ENCODE measurements around the gene HOXD4. TPM values are rescaled to one million over a fixed set of nuclear protein-coding genes. Genes with fewer than 3 reads are reported as not detected.

The HOXD4 gene
- total RNA-seq, 1 experiment from 2014 or later = 0.61 TPM

GRCh38 chr2:176156301-176156806, 5.0 kb downstream of the HOXD4 start:
- intact Hi-C loops (cut with micrococcal nuclease) = no loop called here
- no peaks in the 10 kb centered on the region for H3K79me2 ChIP-seq (ENCODE audit: insufficient read depth, low read length)
- no peaks in the 10 kb centered on the region for H3K9me2 ChIP-seq (ENCODE audit: insufficient read depth)
- ChIA-PET CTCF (no interaction called here), POLR2A (no interaction called here), RAD21 (ENCODE audit: low non-redundant PET in 1 of 2, low total read pairs in 2 of 2, uncharacterized antibody in 2 of 2, unreplicated experiment in 2 of 2) (no interaction called here)
- H3K9ac ChIP-seq (ENCODE audit: low read length) = no peak overlapping the region
- H3K4me1 ChIP-seq (ENCODE audit: control insufficient read depth in 1 of 2, insufficient read depth in 2 of 2, low read length in 2 of 2) = no peaks in the 10 kb centered on the region
- no peaks in the 10 kb centered on the region for H3K9me3 ChIP-seq (ENCODE audit: control insufficient read depth in 1 of 2, insufficient read depth in 1 of 2, low read depth in 1 of 2, low read length in 2 of 2)
- no peak overlapping the region for H3K27ac ChIP-seq (ENCODE audit: low read depth, low read length)
- DNase-seq (ENCODE audit: low read depth, low spot score) (no peak), ATAC-seq (no peak)
- no peaks in the 10 kb centered on the region for H4K20me1 ChIP-seq (ENCODE audit: insufficient read depth)
- no peaks in the 10 kb centered on the region for H3K36me3 ChIP-seq (ENCODE audit: control insufficient read depth in 1 of 2, insufficient read depth in 2 of 2, low read length in 2 of 2)
- H3K4me2 ChIP-seq (ENCODE audit: low read length) = no peak overlapping the region
- H2AFZ ChIP-seq (ENCODE audit: low read depth, low read length, poor library complexity, severe bottlenecking) = no peak overlapping the region
- no TSS peak for BruUV-seq (replicated peaks)
- H3K4me3 ChIP-seq (replicated peaks in 1 of 2; ENCODE audit: low read depth in 1 of 2, low read length in 2 of 2) = no peak overlapping the region
- TF ChIP-seq RAD21 (IDR thresholded peaks at IDR 0.05; ENCODE audit: low read depth) (no peak), EZH2 (IDR thresholded peaks at IDR 0.05) (no peak), EGR1 (IDR thresholded peaks at IDR 0.05; ENCODE audit: low read depth) (no peak), ZFX (IDR thresholded peaks at IDR 0.05) (no peak), TCF7L2 (IDR thresholded peaks at IDR 0.05; ENCODE audit: borderline replicate concordance, extremely low read depth, insufficient read depth, insufficient read length) (no peak), ATF3 (IDR thresholded peaks at IDR 0.05) (no peak), YY1 (IDR thresholded peaks at IDR 0.05; ENCODE audit: extremely low read depth, insufficient replicate concordance, low read depth, low read length) (no peak), ZNF274 (IDR thresholded peaks at IDR 0.05; ENCODE audit: low read depth, low read length) (no peak), POLR2A (IDR thresholded peaks at IDR 0.05; ENCODE audit: borderline replicate concordance, extremely low read depth, insufficient read depth, insufficient read length) (no peak), EZH2phosphoT487 (IDR thresholded peaks at IDR 0.05; ENCODE audit: borderline replicate concordance) (no peak), MAX (IDR thresholded peaks at IDR 0.05) (no peak), JUND (IDR thresholded peaks at IDR 0.05) (no peak), SRF (IDR thresholded peaks at IDR 0.05; ENCODE audit: low read depth) (no peak)
- H3K27me3 ChIP-seq (ENCODE audit: insufficient read depth, low read length) = no peaks in the 10 kb centered on the region
